IPS DF 4.7 (cell line): ENCODE data around the gene C11orf21.

Experiments used
- DNase-seq: peaks from one replicate; pipeline ENCODE4 v3.0.0-alpha.2; 2013; ENCODE audit warnings: low spot score; ENCODE audit errors: extremely low read depth

Gene C11orf21

GRCh38 chr11:2320568-2321310 is 19.0 kb upstream of the C11orf21 start:
- DNase-seq: no peak

- no peak for DNase-seq
These were observed 18.2 kb upstream of the C11orf21 start for GRCh38 chr11:2319791-2320472.

- no peak for DNase-seq
These were observed 17.0 kb upstream of the C11orf21 start for GRCh38 chr11:2318707-2319106.

- DNase-seq: no peak
These were observed 16.4 kb upstream of the C11orf21 start for GRCh38 chr11:2318123-2318522.

- no peak for DNase-seq
These were observed 15.8 kb upstream of the C11orf21 start for GRCh38 chr11:2317354-2318050.

- no peak for DNase-seq
These were observed 15.2 kb upstream of the C11orf21 start for GRCh38 chr11:2316963-2317244.

- DNase-seq: no peak
These were observed 14.6 kb upstream of the C11orf21 start for GRCh38 chr11:2316169-2316962.

GRCh38 chr11:2315395-2316168 is 13.9 kb upstream of the C11orf21 start:
- DNase-seq: no peak

- DNase-seq: no peak
These were observed 13.0 kb upstream of the C11orf21 start for GRCh38 chr11:2314525-2315394.

GRCh38 chr11:2314136-2314524 is 12.4 kb upstream of the C11orf21 start:
- DNase-seq: no peak

GRCh38 chr11:2313051-2313951 is 11.6 kb upstream of the C11orf21 start:
- DNase-seq: no peak

GRCh38 chr11:2312232-2313042 is 10.7 kb upstream of the C11orf21 start:
- DNase-seq: no peak

- DNase-seq: no peak
These were observed 9.8 kb upstream of the C11orf21 start for GRCh38 chr11:2311353-2312133.

- no peak for DNase-seq
These were observed 9.2 kb upstream of the C11orf21 start for GRCh38 chr11:2310786-2311352.

GRCh38 chr11:2310073-2310785 is 8.5 kb upstream of the C11orf21 start:
- DNase-seq: no peak

- DNase-seq: no peak
These were observed 7.7 kb upstream of the C11orf21 start for GRCh38 chr11:2309251-2310072.
